ENCODE results near the gene BMP3.

BMP3 gene

DNA sequence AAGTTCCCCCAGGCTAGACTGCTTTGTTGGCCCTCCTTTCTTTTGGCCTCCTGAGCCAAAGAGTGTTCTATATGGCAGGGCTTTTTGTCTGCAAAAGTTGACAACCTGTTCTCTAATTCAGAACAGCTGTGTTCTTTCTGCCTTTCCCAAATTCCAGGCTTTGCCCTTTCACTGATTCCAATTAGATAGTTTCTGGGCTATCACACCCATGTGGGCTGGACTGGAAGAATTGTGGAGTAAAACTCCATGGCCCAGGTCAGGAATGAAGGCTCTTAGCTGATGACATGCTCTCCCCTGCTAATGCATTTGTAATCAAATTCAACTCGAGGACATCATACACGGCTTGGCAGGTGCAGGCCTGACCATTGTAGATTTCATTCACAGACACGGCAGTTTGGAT, 19.4 kb downstream of the BMP3 start:
- no peaks in the 10 kb centered on the region for H3K4me1 ChIP-seq (ENCODE audit: control insufficient read depth, insufficient read depth, low read length)
- H3K27me3 ChIP-seq (ENCODE audit: control insufficient read depth, insufficient read depth, low read length): peaks cover 40% of the 10 kb centered on the region
- no peaks in the 10 kb centered on the region for H3K9me3 ChIP-seq (replicated peaks; ENCODE audit: low read length)
- H3K36me3 ChIP-seq (ENCODE audit: insufficient read depth, low read length): no peaks in the 10 kb centered on the region
- H3K4me2 ChIP-seq (ENCODE audit: low read length): no peak overlapping the region
- H3K4me3 ChIP-seq (ENCODE audit: low read length): no peak overlapping the region
- H3K9ac ChIP-seq (ENCODE audit: low read depth, low read length): no peak overlapping the region

DNA sequence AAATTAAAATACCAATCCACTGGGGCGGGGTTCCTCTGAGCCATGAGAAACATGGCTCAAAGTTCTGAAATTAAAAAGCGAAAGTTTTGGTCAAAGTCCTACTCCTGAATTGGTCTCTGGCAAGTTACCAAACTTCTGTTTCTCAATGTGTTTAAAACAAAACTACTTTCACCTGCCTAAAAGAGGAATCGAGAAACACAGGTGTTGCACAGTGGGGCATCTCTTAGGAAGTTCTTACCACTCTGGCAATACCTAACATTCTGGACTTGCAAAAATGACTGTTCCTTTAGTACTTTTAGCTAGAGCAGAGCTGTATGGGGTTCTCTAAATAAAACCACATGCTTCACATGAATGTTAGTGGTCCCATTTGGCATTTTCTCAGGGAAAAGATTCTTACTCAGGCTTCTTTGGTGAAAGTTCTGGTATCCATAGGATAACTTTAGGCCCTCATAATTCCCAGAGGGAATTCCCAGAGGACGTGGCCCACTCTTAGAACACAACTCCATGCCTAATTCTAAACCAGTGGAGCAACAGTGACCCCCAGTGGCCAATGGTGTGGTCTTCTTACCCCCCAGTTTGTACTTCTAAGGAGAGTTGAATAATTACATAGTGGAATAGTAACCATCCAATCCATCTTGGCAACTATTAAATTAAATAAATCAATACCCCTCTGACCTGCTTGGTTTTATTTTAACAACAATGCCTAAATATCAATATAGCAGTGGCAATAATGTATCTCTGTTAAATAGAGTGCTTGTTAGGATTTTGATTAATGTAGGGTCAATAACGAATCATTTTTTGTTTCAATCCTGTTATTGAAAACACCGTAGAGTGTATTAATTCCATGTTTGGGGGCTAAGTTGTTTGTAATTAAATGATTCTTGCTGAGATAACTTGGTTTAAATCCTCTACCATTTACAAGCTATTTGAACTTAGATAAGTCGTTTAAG, 21.9 kb downstream of the BMP3 start:
- Histone ChIP-seq H3K36me3 (ENCODE audit: insufficient read depth, low read length) (no peaks in the 10 kb centered on the region), H3K4me1 (ENCODE audit: control insufficient read depth, insufficient read depth, low read length) (no peaks in the 10 kb centered on the region), H3K4me2 (ENCODE audit: low read length) (no peak overlapping the region), H3K9ac (ENCODE audit: low read depth, low read length) (no peak overlapping the region), H3K27me3 (ENCODE audit: control insufficient read depth, insufficient read depth, low read length) (peaks cover 48% of the 10 kb centered on the region), H3K4me3 (ENCODE audit: low read length) (no peak overlapping the region), H3K9me3 (replicated peaks; ENCODE audit: low read length) (no peaks in the 10 kb centered on the region)

DNA sequence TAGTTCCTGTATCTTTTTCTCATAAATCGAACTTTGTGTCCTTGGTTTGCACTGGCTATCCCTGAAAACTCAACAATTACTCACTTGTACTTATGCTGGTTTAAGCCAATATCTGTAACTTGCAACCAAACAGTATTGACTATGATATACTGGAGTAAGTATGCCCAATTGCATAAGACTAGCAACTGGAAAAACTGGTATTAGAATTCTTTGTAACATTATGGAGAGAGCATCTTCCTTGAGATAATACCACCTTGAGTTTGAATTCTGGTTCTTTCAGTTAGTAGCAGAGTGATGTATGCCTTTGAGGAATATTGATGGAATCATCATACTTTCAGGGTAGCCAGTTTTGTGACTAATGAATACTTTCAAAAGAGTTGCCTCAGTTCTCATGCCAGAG, 28.1 kb downstream of the BMP3 start:
- H3K27me3 ChIP-seq (ENCODE audit: control insufficient read depth, insufficient read depth, low read length): peaks cover 30% of the 10 kb centered on the region
- H3K4me1 ChIP-seq (ENCODE audit: control insufficient read depth, insufficient read depth, low read length): no peaks in the 10 kb centered on the region
- no peak overlapping the region for H3K4me3 ChIP-seq (ENCODE audit: low read length)
- H3K36me3 ChIP-seq (ENCODE audit: insufficient read depth, low read length): no peaks in the 10 kb centered on the region
- H3K4me2 ChIP-seq (ENCODE audit: low read length): no peak overlapping the region
- H3K9me3 ChIP-seq (replicated peaks; ENCODE audit: low read length): no peaks in the 10 kb centered on the region
- H3K9ac ChIP-seq (ENCODE audit: low read depth, low read length): no peak overlapping the region

- no peaks in the 10 kb centered on the region for H3K4me1 ChIP-seq (ENCODE audit: control insufficient read depth, insufficient read depth, low read length)
- no peak overlapping the region for H3K9ac ChIP-seq (ENCODE audit: low read depth, low read length)
- H3K4me3 ChIP-seq (ENCODE audit: low read length): no peak overlapping the region
- no peaks in the 10 kb centered on the region for H3K9me3 ChIP-seq (replicated peaks; ENCODE audit: low read length)
- H3K36me3 ChIP-seq (ENCODE audit: insufficient read depth, low read length): no peaks in the 10 kb centered on the region
- no peak overlapping the region for H3K4me2 ChIP-seq (ENCODE audit: low read length)
- H3K27me3 ChIP-seq (ENCODE audit: control insufficient read depth, insufficient read depth, low read length): peaks cover 22% of the 10 kb centered on the region
These were observed 30.3 kb downstream of the BMP3 start for GRCh38 chr4:81060587-81061343.

- Histone ChIP-seq H3K27me3 (ENCODE audit: control insufficient read depth, insufficient read depth, low read length) (peaks cover 22% of the 10 kb centered on the region), H3K36me3 (ENCODE audit: insufficient read depth, low read length) (no peaks in the 10 kb centered on the region), H3K4me3 (ENCODE audit: low read length) (no peak overlapping the region), H3K4me2 (ENCODE audit: low read length) (no peak overlapping the region), H3K9me3 (replicated peaks; ENCODE audit: low read length) (no peaks in the 10 kb centered on the region), H3K9ac (ENCODE audit: low read depth, low read length) (no peak overlapping the region), H3K4me1 (ENCODE audit: control insufficient read depth, insufficient read depth, low read length) (no peaks in the 10 kb centered on the region)
These were observed 30.8 kb downstream of the BMP3 start for GRCh38 chr4:81061344-81061730.

GRCh38 chr4:81062001-81062400, 31.5 kb downstream of the BMP3 start:
- no peak overlapping the region for H3K4me2 ChIP-seq (ENCODE audit: low read length)
- no peaks in the 10 kb centered on the region for H3K36me3 ChIP-seq (ENCODE audit: insufficient read depth, low read length)
- H3K9me3 ChIP-seq (replicated peaks; ENCODE audit: low read length): no peaks in the 10 kb centered on the region
- no peaks in the 10 kb centered on the region for H3K4me1 ChIP-seq (ENCODE audit: control insufficient read depth, insufficient read depth, low read length)
- H3K27me3 ChIP-seq (ENCODE audit: control insufficient read depth, insufficient read depth, low read length): peaks cover 24% of the 10 kb centered on the region
- H3K9ac ChIP-seq (ENCODE audit: low read depth, low read length): no peak overlapping the region
- no peak overlapping the region for H3K4me3 ChIP-seq (ENCODE audit: low read length)

GRCh38 chr4:81065446-81065845, 34.9 kb downstream of the BMP3 start:
- no peaks in the 10 kb centered on the region for H3K4me1 ChIP-seq (ENCODE audit: control insufficient read depth, insufficient read depth, low read length)
- H3K27me3 ChIP-seq (ENCODE audit: control insufficient read depth, insufficient read depth, low read length): peaks cover 24% of the 10 kb centered on the region
- no peak overlapping the region for H3K9ac ChIP-seq (ENCODE audit: low read depth, low read length)
- no peak overlapping the region for H3K4me2 ChIP-seq (ENCODE audit: low read length)
- no peak overlapping the region for H3K4me3 ChIP-seq (ENCODE audit: low read length)
- H3K9me3 ChIP-seq (replicated peaks; ENCODE audit: low read length): no peaks in the 10 kb centered on the region
- no peaks in the 10 kb centered on the region for H3K36me3 ChIP-seq (ENCODE audit: insufficient read depth, low read length)

- no peaks in the 10 kb centered on the region for H3K9me3 ChIP-seq (replicated peaks; ENCODE audit: low read length)
- H3K4me2 ChIP-seq (ENCODE audit: low read length): no peak overlapping the region
- no peaks in the 10 kb centered on the region for H3K36me3 ChIP-seq (ENCODE audit: insufficient read depth, low read length)
- H3K27me3 ChIP-seq (ENCODE audit: control insufficient read depth, insufficient read depth, low read length): peaks cover 17% of the 10 kb centered on the region
- no peak overlapping the region for H3K9ac ChIP-seq (ENCODE audit: low read depth, low read length)
- H3K4me3 ChIP-seq (ENCODE audit: low read length): no peak overlapping the region
- no peaks in the 10 kb centered on the region for H3K4me1 ChIP-seq (ENCODE audit: control insufficient read depth, insufficient read depth, low read length)
These were observed 39.3 kb downstream of the BMP3 start for GRCh38 chr4:81069706-81070331.

- Histone ChIP-seq H3K27me3 (ENCODE audit: control insufficient read depth, insufficient read depth, low read length) (peaks cover 17% of the 10 kb centered on the region), H3K9me3 (replicated peaks; ENCODE audit: low read length) (no peaks in the 10 kb centered on the region), H3K4me2 (ENCODE audit: low read length) (no peak overlapping the region), H3K36me3 (ENCODE audit: insufficient read depth, low read length) (no peaks in the 10 kb centered on the region), H3K4me1 (ENCODE audit: control insufficient read depth, insufficient read depth, low read length) (no peaks in the 10 kb centered on the region), H3K9ac (ENCODE audit: low read depth, low read length) (no peak overlapping the region), H3K4me3 (ENCODE audit: low read length) (no peak overlapping the region)
These were observed 40.5 kb downstream of the BMP3 start for GRCh38 chr4:81071013-81071412.

- H3K9ac ChIP-seq (ENCODE audit: low read depth, low read length): no peak overlapping the region
- no peak overlapping the region for H3K4me2 ChIP-seq (ENCODE audit: low read length)
- no peaks in the 10 kb centered on the region for H3K9me3 ChIP-seq (replicated peaks; ENCODE audit: low read length)
- peaks cover 13% of the 10 kb centered on the region for H3K27me3 ChIP-seq (ENCODE audit: control insufficient read depth, insufficient read depth, low read length)
- H3K4me1 ChIP-seq (ENCODE audit: control insufficient read depth, insufficient read depth, low read length): peaks cover 5% of the 10 kb centered on the region
- H3K4me3 ChIP-seq (ENCODE audit: low read length): no peak overlapping the region
- H3K36me3 ChIP-seq (ENCODE audit: insufficient read depth, low read length): no peaks in the 10 kb centered on the region
These were observed 50.6 kb downstream of the BMP3 start for GRCh38 chr4:81081156-81081555.

GRCh38 chr4:81084029-81084428, 53.5 kb downstream of the BMP3 start:
- Histone ChIP-seq H3K4me3 (ENCODE audit: low read length) (no peak overlapping the region), H3K9me3 (replicated peaks; ENCODE audit: low read length) (no peaks in the 10 kb centered on the region)

More at GRCh38 chr4:81084029-81084428, 53.5 kb downstream of the BMP3 start:
- H3K4me2 ChIP-seq (ENCODE audit: low read length): no peak overlapping the region
- H3K4me1 ChIP-seq (ENCODE audit: control insufficient read depth, insufficient read depth, low read length): peaks cover 5% of the 10 kb centered on the region
- no peaks in the 10 kb centered on the region for H3K27me3 ChIP-seq (ENCODE audit: control insufficient read depth, insufficient read depth, low read length)
- H3K36me3 ChIP-seq (ENCODE audit: insufficient read depth, low read length): no peaks in the 10 kb centered on the region
- no peak overlapping the region for H3K9ac ChIP-seq (ENCODE audit: low read depth, low read length)
